ENCODE results near the gene PAX7. TPM values are rescaled to one million over a fixed set of nuclear protein-coding genes. Genes with fewer than 3 reads are reported as not detected.

The PAX7 gene
- total RNA-seq, 1 experiment from 2014 or later = 0.24 TPM

DNA sequence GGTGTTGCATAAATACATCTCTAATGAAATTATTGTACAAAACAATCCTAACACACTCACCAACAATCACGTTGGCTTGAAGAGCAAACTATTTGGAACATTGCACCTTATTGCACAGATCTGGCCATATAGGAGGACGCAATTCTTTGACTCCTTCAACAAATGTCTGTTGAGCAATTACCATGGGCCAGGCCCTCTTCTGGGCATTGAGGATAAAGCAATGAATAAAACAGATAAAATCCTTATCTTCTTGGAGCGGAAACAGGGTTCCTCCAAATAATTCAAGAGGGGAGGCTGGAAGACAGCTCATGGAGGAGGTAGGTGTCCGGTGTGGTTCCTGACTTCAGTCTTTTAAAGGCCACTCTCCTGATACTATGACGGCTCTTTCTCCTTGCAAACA is 43.3 kb downstream of the PAX7 start:
- H3K36me3 Mint-ChIP-seq = no peaks in the 10 kb centered on the region
- ChIA-PET CTCF (interaction anchor here (0.8 to 1.4 kb wide), 7 partner anchors 9 to 77 kb away, joined by 3 to 5 read pairs (median 3); no protein-coding TSS in a partner anchor), POLR2A (no interaction called here)
- no peak for TF ChIP-seq IRF1 (CRISPR knock-in tag; IDR thresholded peaks at IDR 0.05)
- TF ChIP-seq SP1 (CRISPR knock-in tag; conservative IDR thresholded peaks at IDR 0.05) = no peak
- TF ChIP-seq RORB (CRISPR knock-in tag; IDR thresholded peaks at IDR 0.05) = no peak
- TF ChIP-seq TEAD4 (CRISPR knock-in tag; IDR thresholded peaks at IDR 0.05) = no peak
- no peak for TF ChIP-seq SOX15 (CRISPR knock-in tag; IDR thresholded peaks at IDR 0.05)
- no peak for TF ChIP-seq OVOL2 (CRISPR knock-in tag; IDR thresholded peaks at IDR 0.05; ENCODE audit: borderline replicate concordance)
- TF ChIP-seq SMAD4 (CRISPR knock-in tag; IDR thresholded peaks at IDR 0.05) = no peak
- TF ChIP-seq SMAD3 (CRISPR knock-in tag; IDR thresholded peaks at IDR 0.05; ENCODE audit: borderline replicate concordance) = no peak
- no peak for TF ChIP-seq ATF2 (CRISPR knock-in tag; IDR thresholded peaks at IDR 0.05; ENCODE audit: borderline replicate concordance, low read depth)
- no peak for TF ChIP-seq STAT6 (CRISPR knock-in tag; conservative IDR thresholded peaks at IDR 0.05; ENCODE audit: low read depth)
- no peak for TF ChIP-seq NFATC4 (CRISPR knock-in tag; IDR thresholded peaks at IDR 0.05)
- TF ChIP-seq, protein P1, sequence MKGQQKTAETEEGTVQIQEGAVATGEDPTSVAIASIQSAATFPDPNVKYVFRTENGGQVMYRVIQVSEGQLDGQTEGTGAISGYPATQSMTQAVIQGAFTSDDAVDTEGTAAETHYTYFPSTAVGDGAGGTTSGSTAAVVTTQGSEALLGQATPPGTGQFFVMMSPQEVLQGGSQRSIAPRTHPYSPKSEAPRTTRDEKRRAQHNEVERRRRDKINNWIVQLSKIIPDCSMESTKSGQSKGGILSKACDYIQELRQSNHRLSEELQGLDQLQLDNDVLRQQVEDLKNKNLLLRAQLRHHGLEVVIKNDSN (CRISPR knock-in tag; IDR thresholded peaks at IDR 0.05) = no peak
- DNase-seq (ENCODE audit: low spot score) (no peak), ATAC-seq (no peak)
- H3K4me3 Mint-ChIP-seq = no peak overlapping the region
- H3K27me3 Mint-ChIP-seq (ENCODE audit: low read depth) = peaks cover 71% of the 10 kb centered on the region
- H3K27ac Mint-ChIP-seq = no peak overlapping the region
- H3K4me1 Mint-ChIP-seq = peaks cover 55% of the 10 kb centered on the region
- no peaks in the 10 kb centered on the region for H3K9me3 Mint-ChIP-seq

DNA sequence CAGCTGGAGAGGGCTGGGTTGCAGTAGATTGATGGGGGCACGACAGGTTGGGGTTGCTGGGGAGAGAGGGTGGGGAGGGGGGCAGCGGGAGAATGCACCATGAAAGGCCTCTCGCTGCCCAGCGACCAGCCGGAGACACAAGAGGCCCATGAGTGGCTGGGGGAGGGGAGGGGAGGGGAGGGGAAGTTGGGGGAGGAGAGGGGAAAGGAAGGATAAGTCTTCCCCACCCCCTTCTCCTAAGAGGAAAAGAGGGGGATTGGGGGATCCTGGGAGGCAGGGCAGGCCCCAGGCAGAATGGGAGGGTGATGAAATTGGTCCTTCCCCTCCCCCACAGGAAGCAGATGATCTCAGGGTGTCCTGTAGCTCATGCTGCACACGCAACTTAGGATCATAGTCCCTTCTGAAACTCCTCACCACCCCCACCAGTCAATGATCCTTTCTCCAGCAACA is 45.7 kb downstream of the PAX7 start:
- peaks cover 3% of the 10 kb centered on the region for H3K9me3 Mint-ChIP-seq
- ChIA-PET POLR2A (interaction anchor here (0.7 to 1.0 kb wide), 3 partner anchors 25 to 37 kb away, joined by 3 read pairs; no protein-coding TSS in a partner anchor), CTCF (interaction anchor here (0.9 to 2.7 kb wide), 6 partner anchors 15 to 79 kb away, joined by 3 to 14 read pairs (median 4); no protein-coding TSS in a partner anchor)
- peaks cover 44% of the 10 kb centered on the region for H3K4me1 Mint-ChIP-seq
- no peak overlapping the region for H3K27ac Mint-ChIP-seq
- DNase-seq (ENCODE audit: low spot score) (peak; percentile 45), ATAC-seq (peak; percentile 43)
- peak overlapping the region; percentile 21; the same call in 1 of the 2 replicates for H3K4me3 Mint-ChIP-seq
- H3K36me3 Mint-ChIP-seq = no peaks in the 10 kb centered on the region
- peaks cover 84% of the 10 kb centered on the region for H3K27me3 Mint-ChIP-seq (ENCODE audit: low read depth)
- TF ChIP-seq ZNF281 (CRISPR knock-in tag; IDR thresholded peaks at IDR 0.05) (peak; percentile 86; the same call in 1 of the 2 replicates), ARID4B (CRISPR knock-in tag; IDR thresholded peaks at IDR 0.05; ENCODE audit: borderline replicate concordance) (no peak), GABPB1 (CRISPR knock-in tag; IDR thresholded peaks at IDR 0.05) (peak; percentile 65; the same call in 1 of the 2 replicates), GTF2I (CRISPR knock-in tag; conservative IDR thresholded peaks at IDR 0.05) (no peak), ZSCAN18 (CRISPR knock-in tag; IDR thresholded peaks at IDR 0.05) (no peak), TEAD1 (CRISPR knock-in tag; IDR thresholded peaks at IDR 0.05) (no peak), OVOL2 (CRISPR knock-in tag; IDR thresholded peaks at IDR 0.05; ENCODE audit: borderline replicate concordance) (no peak), ATF3 (CRISPR knock-in tag; conservative IDR thresholded peaks at IDR 0.05) (no peak)
